Stimulated activated CD4-positive, alpha-beta T cell treated with anti-CD3 and anti-CD28 coated beads, Interleukin-1b, Interleukin-23, amount 100 ng/mL, for 1 hour (primary cell): ENCODE measurements around the gene VANGL1.
A peak's percentile ranks its signal among the peaks of the same experiment; 100 is the strongest.
"Not testable (repeated sequence)": the region's sequence is repeated elsewhere in the genome, so short reads cannot be mapped to it uniquely, and the experiment has no call there.

Source experiments
- DNase-seq, 2 donors: peaks; one replicate each; pipeline ENCODE4 v3.0.0-alpha.2; 2020; ENCODE audit warnings: low read depth in 2 of 2

Gene VANGL1

DNA sequence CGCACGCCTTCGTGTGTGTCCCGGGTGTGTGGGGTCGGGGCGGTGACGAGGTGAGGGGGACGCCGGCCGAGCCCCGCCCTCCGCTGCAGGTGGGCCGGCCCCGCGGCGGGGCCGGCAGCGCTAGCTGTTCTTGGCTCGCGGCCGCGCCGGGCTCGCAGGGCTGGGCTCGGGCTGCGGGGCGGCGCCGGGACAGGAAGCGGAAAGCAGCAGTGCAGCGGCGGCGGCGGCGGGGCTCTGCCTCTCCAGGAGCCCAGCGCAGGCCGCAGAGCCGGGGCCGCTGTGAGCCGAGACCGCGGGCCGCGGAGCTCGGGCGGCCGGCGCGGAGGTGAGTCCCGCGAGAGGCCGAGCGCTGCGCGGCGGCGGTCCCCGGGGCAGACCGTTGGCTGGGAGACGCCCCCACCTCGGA lies at the start of gene VANGL1:
VANGL1 (plus strand) TSS at position 209 of the 406 bp plus-strand sequence. CDS start 9,444 bp downstream, outside the sequence.
- no peak for DNase-seq

DNA sequence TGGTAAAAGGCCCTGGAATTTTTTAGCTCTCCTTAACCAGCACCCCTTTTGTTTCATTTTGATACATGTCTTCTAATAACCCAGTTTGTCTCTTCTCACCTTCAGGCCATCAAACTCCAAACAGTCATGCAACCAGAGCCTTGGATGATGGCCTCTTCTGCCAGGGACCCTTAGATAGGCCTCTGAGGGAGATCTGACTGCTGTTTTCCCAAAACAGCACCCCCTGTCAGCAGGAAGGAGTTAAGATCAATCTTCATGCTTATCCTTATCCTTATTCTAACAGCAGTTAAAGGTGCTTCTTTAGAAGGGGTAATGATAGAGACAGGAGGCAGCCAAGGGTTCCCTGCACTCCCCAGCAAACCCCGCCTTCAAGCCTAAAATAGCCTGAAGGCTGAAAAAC lies 49.5 kb upstream of the VANGL1 start:
- DNase-seq = no peak

DNA sequence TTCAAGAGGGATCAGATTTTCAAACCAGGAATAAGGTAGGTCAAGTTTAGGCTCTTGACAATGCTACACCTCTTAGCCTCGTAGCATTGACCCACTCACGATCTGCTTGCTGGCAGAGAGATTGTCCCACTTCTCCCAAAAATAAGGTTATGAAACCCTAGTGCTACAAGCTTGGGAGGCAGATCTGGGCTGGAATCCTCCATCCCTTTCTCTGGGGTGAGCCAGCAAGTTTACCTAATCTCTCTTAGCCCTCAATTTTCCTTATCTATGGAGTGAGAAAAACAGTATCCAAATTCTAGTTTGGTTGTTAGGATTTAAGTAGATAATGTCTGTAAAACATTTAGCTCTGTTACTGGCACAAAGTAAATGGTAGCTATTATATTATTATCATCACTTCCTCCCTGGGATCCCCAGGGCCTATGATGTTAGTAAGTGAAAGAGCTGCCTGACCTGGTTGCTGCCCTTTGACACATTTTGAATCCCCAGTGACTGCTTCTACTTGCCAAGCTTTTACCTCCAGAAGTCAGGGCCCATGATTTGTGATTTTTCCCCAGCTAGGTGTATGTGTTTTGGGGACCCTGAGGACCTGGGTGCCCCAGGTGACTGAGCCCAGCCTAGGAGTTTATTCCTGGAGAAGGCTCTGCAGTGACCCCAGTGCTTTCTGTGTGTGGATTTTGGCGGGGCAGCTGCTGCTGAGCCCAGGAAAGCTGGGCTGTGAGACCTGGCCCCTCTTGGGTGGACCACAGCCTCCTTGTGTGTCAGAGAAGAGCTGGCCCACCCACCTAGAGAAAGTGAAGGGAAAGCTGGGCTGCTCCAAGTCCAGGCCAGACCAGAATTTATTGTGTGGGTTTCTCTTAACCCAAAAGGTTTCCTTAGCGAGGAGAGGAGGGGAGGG lies 48.2 kb upstream of the VANGL1 start:
- no peak for DNase-seq

DNA sequence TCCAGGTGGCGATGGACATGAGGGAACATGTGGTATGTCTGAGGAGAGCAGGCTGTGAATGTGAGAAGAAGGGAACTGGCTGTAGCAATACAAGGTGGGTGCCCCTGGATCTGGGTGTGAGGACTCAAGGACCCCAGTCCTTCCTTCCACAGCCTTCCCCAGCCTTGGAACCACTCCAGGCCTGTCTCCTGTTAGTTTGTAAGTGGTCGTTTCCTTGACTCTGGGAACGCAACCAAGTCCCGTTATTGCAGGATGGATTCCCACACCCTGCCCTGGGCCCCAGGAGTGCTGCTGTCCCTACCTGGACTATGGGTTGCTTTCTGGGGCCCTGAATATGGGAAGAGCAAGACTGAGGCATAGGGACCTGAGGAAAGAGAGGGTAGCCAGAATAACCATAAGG lies 47.2 kb upstream of the VANGL1 start:
- DNase-seq = no peak

DNA sequence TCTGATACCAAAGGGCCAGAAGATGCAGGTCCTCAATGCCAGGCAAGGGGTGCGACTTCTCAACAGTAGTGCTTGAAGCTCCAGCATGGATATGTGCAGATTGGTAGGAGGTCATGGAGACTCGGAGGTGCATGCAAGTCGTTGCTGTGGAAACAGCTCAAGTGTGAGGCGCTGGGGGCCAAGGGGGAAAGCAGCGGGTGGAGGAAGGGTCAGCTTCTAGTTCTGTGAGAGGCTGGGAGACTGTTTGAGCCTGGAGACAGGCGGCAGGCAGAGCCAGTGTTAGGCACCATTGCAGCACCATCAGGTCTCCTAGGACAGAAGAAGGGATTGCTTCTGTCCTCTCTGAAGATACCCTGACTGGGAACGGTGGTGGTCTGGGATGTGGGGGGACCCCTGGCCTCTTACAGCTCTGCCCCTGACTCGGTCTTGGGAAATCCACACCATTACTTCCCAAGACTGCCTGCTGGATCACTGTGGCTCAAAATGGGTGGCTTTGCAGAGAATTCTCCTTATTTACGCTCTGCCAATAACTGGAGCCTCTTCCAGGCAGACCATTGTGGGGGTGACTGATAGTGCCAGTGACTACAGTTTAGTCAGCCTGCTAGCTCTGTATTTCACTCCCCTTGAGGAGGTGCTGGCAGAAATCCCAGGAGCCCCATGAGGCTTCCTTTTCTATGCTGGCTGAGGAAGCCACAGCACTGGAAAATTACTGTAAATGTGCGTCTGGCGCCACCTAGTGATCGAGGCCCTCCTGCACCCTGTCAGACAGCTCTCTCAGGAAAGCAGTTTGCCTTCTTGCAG lies 46.3 kb upstream of the VANGL1 start:
- peak in 1 of 2 donors; percentile 33 for DNase-seq

DNA sequence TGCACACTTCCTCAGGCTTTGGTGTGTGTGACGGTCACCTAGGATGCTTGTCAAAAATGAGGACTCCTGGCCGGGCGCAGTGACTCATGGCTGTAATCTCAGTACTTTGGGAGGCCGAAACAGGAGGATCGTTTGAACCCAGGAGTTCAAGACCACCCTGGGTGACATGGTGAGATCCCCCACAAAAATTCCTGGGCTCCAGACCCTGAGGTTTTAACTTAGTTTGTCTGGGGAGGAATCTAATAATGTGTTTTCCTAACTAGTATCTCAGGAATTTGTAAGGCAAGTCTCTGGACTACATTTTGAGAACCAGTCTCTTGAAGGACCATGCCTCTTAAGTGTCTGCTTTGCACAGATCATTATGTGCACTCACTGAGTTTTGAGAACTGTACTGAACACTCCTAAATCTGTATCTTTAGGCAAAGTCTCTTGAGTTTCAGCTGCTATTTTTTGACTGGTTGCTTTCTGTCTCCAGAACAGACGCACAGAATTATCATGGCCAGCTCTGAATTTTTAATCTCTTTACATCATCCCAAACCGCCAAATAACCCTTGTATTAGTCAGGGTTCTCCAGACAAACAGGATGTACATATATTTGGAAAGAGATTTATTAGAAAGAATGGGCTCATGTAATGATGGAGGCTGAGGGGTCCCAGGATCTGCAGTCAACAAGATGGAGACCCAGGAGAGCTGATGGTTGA lies 45.5 kb upstream of the VANGL1 start:
- no peak for DNase-seq

DNA sequence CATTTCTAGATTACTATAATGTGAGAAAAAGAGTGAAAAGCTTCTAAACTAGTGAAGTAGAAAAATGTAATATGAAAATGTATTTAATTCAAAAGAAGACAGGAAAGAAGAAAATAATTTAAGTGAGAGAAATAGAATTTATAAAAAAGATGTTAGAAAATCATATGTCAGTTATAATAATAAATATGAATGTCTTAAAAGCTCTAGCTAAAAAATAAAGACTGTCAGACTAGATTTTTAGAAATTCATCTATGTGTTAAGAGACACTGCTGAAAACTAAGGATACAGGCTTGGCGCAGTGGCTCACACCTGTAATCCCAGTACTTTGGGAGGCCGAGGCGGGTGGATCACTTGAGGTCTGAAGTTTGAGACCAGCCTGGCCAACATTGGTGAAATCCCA lies 37.3 kb upstream of the VANGL1 start:
- DNase-seq = no peak

DNA sequence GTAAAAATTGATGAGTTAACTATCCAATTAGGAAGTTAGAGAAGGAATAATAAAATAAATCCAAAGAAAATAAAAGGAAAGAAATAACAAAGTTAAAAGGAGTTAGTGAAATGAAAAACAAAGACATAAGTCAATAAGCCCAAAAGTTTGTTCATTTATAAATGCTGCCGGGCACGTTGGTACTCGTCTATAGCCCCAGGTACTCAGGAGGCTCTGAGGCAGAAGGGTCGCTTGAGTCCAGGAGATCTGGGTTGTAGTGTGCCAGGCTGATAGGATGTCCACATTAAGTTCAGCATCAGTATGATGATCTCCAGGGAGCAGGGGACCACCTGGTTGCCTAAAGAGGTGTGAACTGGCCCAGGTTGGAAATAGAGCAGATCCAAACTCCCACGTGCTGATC lies 35.5 kb upstream of the VANGL1 start:
- no peak for DNase-seq

DNA sequence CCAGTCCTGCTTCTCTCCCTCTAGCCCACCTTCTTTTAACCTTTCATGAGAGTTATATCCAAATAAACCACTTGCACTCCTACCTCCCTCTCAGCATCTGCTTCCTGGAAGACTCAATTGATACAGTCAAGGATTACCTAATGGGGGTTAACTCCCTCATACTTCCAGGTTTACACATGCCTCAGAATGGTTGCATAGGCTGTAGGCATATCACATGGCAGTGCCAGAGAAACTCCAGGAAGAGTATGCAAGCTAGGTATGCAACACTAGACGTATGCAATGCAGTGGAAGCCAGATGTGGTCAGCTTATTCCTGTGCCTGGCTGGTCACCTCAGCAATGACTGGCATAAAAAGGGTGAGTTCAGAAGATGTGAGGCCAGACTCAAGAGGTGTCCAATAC lies 32.7 kb upstream of the VANGL1 start:
- DNase-seq = no peak

DNA sequence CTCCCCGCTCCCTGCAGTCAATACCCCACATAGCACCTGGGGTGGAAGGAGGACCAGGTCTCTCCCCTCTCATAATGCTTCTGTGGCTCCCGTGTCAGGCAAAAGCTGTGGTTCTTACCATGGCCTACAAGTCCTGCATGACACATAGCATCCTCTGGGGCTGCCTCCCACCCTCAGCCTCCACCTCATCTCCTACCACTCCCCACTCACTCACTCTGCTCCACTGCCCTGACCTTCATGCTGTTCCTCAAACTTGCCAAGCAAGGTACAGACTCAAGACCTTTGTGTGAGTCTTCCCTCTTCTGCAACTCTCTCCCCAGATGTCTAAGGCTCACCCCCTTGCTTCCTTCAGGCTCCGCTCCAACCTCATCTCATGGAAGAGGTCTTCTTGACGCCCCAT lies 28.0 kb upstream of the VANGL1 start:
- no peak for DNase-seq

DNA sequence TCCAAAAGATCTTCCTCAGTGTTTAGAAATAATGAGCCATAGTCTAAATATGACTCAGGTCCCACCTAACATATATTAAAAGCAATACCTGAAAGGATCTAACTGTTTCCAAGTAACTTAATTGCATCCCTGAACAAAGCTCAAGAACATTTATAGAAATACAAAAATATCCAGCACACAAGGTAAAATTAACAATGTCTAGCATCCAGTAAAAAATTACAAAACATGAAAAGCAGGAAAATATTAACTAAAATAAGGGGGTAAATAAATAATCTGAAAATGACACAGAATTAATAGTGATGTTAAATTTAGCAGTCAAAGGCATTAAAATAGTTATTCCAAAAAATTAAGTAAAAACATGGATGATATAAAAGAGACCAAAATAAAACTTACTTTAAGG lies 21.3 kb upstream of the VANGL1 start:
- DNase-seq = no peak

DNA sequence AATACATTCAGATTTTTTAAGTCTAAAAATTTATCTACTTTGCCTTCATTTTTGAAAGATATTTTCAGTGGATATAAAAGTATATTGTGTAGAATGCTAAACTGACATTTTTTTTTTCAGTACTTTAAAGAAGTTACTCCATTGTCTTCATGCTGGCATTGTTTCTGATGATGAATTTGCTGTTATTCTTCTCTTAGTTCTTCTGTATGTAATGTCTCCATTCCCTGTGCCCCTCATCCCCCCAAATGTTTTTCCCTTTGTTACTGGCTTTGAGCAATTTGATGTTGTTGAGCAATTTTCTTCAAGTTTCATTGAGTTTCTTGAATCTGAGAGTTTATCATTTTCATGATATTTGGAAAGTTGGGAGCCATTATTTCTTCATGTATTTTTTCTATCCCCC lies 20.8 kb upstream of the VANGL1 start:
- no peak for DNase-seq

DNA sequence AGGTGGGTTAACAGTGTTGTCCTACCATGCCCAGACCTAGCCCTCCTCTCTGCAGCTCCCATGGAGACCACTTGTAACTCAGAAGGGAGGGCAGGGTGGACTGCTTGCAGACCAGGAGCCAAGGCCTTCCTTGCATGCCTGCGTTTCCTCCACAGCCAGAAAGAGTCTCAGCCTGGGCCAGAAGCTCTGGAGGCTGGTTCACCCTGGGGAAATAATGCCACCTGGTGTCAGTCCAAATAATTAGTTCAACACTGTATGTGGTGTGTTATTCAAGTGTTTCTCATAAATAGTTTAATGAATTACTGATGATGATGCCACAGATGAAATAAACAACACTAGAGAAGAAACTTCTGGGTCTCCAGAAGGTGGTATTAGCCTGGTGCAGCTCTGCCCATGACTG lies 16.9 kb upstream of the VANGL1 start:
- no peak for DNase-seq

DNA sequence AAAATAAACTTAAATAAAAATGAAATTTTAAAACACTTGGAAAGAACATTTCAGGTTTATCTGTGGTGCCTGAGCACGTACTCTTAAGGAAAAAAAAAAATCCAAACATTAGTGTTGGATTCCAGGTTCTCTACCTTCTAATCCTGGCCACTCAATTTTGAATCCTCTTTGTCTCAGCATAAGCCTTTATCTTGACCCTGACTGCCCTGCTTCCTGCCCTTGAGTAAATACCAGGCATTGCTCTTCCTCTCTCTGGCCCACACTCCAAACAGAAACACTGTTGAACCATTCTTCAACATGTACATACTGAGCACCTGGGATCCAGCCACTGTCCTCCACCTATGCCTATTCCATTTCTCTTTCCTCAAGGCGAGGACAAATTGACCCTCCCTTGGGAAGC lies 11.4 kb upstream of the VANGL1 start:
- DNase-seq = no peak

DNA sequence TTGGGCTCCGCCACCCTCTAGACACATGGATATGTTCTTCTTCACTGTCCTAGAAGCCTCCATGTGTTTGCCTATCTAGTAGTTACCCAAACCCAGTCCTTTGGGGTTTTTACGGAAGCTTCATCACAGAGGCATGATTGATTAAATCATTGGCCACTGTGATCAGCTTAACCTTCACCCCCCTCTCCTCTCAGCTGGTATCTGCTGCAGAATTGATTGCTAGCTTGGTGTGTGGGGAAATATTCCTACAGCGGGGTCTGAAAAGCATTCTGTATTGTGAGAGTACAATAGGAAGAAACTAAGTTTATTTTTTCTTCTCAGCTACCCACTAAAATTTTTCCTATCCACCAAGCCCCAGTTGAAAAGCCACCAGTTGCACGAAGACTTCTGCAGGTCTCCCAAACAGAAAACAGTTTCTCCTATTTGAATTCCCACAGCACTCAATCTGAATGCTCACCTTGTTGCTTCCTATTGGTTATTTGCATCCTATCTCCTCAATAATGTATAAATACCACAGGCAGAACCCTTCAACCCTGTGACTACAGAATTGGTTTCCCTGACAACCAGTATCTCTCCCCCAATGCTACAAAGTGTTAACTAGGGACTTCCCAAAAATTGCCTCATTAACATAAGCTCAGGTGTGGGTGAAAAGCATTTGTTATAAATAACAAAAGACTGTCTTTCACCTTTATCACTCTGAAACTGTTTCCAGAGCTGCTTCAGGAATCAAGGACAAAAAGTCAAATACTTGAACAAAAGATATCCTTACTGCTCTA lies 9.3 kb upstream of the VANGL1 start:
- DNase-seq = no peak

DNA sequence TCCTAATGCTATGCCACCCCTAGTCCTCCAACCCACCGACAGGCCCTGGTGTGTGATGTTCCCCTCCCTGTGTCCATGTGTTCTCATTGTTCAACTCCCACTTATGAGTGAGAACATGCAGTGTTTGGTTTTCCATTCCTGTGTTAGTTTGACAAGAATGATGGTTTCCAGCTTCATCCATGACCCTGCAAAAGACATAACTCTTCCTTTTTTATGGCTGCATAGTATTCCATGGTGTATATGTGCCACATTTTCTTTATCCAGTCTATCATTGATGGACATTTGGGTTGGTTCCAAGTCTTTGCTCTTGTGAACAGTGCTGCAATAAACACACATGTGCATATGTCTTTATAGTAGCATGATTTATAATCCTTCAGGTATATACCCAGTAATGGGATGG lies 8.2 kb upstream of the VANGL1 start:
- DNase-seq = not testable (repeated sequence)

DNA sequence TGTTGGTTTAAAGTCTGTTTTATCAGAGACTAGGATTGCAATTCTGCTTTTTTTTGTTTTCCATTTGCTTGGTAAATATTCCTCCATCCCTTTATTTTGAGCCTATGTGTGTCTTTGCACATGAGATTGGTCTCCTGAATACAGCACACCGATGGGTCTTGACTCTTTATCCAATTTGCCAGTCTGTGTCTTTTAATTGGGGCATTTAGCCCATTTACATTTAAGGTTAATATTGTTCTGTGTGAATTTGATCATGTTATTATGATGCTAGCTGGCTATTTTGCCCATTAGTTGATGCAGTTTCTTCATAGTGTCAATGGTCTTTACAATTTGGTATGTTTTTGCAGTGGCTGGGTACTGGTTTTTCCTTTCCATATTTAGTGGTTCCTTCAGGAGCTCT lies 4.5 kb upstream of the VANGL1 start:
- DNase-seq = not testable (repeated sequence)

DNA sequence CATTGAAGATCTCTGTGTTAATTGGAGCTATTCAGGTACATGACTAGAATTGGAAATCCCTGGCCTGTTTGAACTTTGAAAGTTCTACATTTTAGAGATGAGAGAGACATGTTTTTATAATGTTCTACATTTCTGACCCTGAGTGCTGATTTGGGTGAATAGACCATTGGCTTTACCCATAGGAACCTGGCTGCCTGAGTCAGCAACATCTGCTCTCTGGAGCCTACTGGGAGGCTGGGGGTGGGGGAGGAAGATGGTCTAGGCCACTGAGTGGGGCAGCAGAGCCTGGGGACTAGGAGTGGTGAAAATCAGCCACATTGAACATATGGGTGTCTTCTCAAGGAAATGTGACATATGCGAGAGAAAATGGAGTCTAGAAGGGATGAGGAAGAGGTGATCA lies 1.4 kb upstream of the VANGL1 start:
- no peak for DNase-seq

DNA sequence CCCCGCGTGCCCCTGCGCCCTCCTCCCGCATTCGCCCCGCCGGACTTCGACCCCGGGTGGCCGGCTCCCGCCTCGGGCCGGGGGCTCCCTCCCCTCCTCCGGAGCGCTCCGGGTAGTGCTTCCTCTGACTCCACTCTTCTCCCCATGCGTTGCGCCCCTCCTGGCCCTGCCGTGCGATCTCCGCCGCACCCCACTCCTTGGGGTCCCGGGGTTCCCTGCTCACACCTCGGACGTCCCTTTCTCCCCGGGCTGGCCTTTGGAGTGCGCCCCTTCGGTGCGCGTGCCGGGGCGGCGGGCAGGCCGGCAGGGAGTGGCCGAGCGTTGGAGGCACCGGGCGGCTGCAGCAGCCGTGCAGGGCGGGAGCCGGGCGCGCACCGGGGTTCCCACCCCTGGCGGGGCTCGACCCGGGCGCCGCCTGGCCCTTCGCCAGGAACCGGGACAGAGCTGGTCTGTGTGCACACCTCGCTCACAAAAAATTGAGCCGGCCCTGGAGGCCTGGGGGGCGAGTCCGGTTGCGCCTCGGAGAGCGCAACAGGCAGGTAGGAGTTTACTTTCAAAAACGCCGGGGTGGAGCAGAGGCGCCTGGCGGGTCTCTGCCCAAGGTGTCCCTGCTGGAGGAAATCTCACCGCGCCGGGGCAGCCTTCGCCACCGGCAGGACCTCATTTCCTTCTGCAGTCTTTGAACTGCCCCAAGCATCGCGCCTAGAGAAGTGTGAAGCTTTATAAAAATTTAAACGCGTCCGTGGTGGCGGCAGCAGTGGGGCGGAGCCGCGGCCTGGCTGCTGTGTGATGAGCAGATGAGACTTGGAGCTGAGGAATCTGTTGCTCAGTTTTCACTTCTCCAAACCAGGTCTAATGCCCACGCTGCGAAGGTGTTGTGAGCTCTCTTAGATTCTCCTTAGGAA lies 650 bp downstream of the VANGL1 start:
- DNase-seq = no peak

DNA sequence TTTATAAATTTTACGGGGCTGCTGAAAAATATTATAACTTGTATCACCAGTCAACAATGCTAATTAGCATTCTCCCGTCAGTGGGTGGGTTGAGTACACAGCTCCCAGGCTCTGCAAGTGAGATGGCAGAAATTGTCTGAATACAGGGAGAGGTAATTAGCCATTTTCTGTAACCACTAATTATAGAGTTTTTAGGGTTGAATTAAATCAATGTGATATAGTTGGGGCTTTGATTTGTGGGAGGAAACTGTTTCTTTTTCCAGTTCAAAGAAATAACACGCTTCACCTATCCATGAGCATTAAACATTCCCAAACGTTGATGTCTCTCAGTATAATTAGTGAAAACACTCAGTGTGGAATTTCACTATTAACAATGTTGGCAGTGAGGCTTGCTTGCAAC lies 1.5 kb downstream of the VANGL1 start:
- no peak for DNase-seq

DNA sequence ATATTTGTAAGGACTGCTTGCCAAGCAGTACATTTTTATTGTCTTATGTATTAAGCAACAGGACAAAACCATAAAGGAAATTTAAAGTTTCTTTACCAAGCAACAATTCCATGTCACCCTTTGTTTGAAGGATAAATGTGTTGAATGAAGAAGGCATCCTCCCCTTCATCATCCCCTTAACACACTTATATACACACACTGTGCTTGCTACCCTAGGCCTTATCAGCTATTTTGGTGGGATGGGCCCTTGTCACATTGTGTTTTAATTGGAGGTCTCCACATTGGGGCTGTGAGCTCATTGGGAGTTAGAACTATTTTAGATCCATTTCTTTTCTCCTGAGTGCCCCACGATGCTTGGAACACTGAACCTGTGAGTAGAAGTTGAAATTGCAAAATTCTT lies 1.9 kb downstream of the VANGL1 start:
- no peak for DNase-seq
